Measurements from ENCODE around the gene CLSTN2. TPM values are rescaled to one million over a fixed set of nuclear protein-coding genes. Genes with fewer than 3 reads are reported as not detected.
A peak's percentile ranks its signal among the peaks of the same experiment; 100 is the strongest.

Gene CLSTN2
- total RNA-seq, 1 donor from 2014 or later = 0.74 TPM

DNA sequence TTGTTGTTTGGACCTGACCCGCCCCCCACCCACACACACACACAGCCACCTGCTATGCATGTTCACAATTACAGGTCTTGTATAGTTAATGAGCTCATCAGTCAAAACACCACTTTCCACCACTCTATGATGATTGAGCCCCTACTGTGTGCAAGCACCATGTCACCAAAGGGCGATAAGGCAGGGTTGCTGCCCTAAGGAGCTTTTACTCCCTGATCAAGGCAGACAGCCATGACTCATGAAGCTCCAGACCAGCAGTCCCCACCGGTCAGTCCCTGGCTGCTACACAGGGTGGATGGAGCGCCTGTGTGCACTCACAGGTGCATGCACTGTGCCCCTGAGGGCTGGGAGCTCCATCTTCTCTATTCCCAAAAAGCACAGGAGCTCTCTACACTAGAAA lies 270.6 kb downstream of the CLSTN2 start:
- no peak for DNase-seq (ENCODE audit: low spot score)
- Mint-ChIP-seq H3K36me3 (ENCODE audit: low read depth, unreplicated experiment) (no peaks in the 10 kb centered on the region), H3K4me3 (ENCODE audit: unreplicated experiment) (no peak overlapping the region), H3K27ac (ENCODE audit: unreplicated experiment) (no peak overlapping the region), H3K9me3 (ENCODE audit: unreplicated experiment) (no peaks in the 10 kb centered on the region), H3K4me1 (ENCODE audit: unreplicated experiment) (no peaks in the 10 kb centered on the region), H3K27me3 (ENCODE audit: unreplicated experiment) (no peaks in the 10 kb centered on the region)
- TF ChIP-seq, protein P1, sequence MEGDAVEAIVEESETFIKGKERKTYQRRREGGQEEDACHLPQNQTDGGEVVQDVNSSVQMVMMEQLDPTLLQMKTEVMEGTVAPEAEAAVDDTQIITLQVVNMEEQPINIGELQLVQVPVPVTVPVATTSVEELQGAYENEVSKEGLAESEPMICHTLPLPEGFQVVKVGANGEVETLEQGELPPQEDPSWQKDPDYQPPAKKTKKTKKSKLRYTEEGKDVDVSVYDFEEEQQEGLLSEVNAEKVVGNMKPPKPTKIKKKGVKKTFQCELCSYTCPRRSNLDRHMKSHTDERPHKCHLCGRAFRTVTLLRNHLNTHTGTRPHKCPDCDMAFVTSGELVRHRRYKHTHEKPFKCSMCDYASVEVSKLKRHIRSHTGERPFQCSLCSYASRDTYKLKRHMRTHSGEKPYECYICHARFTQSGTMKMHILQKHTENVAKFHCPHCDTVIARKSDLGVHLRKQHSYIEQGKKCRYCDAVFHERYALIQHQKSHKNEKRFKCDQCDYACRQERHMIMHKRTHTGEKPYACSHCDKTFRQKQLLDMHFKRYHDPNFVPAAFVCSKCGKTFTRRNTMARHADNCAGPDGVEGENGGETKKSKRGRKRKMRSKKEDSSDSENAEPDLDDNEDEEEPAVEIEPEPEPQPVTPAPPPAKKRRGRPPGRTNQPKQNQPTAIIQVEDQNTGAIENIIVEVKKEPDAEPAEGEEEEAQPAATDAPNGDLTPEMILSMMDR (IDR thresholded peaks at IDR 0.05; ENCODE audit: unreplicated experiment) = no peak

DNA sequence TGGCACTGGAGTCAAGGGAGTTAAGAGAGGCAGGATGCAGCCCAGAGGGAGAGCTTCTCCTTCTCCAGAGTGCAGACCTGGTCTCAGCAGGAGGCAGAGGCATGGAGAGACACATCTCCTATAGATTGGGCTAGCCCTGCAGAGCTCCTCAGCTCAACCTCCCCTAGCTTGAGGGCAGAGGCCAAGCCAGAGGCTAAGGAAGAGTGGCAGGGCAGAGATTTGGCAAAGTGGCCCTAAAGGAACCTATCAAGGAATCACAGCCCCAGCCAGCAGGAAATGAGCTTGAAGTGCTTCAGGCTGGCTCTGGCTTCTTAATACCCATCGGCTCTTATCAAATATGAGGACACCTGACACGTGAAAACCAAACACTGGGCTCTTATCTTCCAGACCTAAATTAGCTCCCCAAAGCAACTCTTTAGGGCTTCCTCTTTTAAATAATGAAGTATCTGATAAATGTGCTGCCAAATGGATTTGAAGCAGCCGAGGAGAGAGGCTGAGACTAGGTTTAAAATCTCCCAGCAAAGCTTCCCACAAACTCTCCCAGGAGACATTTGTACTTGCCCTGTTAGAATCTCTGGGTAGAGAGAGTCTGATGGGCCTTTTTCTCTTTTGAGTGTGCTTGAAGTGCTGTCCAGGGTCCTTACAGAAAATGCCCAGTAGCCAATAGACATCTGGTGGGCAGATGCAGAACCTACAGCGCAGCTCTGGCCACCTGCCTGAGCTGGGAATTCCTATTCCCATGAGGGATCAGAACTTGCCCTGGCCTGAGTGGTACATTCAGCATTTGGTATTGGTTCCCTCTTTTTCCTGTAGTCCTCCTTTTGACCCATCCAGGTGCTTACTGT lies 271.4 kb downstream of the CLSTN2 start:
- Mint-ChIP-seq H3K36me3 (ENCODE audit: low read depth, unreplicated experiment) (no peaks in the 10 kb centered on the region), H3K27me3 (ENCODE audit: unreplicated experiment) (no peaks in the 10 kb centered on the region), H3K27ac (ENCODE audit: unreplicated experiment) (no peak overlapping the region), H3K4me1 (ENCODE audit: unreplicated experiment) (no peaks in the 10 kb centered on the region), H3K9me3 (ENCODE audit: unreplicated experiment) (no peaks in the 10 kb centered on the region), H3K4me3 (ENCODE audit: unreplicated experiment) (no peak overlapping the region)
- peak; percentile 61 for DNase-seq (ENCODE audit: low spot score)
- TF ChIP-seq, protein P1 (IDR thresholded peaks at IDR 0.05; ENCODE audit: unreplicated experiment) = peak; percentile 20

DNA sequence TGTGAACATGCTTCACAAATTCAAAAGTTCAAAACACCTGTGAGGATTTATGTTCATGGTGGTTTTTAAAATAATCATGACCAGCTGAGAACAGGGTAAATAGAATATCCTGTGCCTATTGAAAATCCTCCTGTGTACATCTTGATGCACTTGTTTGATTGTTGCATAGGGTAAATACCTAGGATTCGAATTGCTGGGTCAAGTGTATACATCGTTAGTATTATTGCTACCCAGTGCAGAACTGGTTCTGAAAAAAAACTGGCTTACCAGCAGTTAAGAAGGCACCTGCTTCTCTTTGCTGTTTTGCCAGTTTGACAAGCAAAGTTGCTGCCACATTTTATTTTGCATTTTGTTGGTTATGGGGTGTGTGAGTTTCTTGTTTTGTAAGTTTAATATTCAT lies 272.6 kb downstream of the CLSTN2 start:
- no peaks in the 10 kb centered on the region for H3K36me3 Mint-ChIP-seq (ENCODE audit: low read depth, unreplicated experiment)
- no peak overlapping the region for H3K27ac Mint-ChIP-seq (ENCODE audit: unreplicated experiment)
- H3K9me3 Mint-ChIP-seq (ENCODE audit: unreplicated experiment) = no peaks in the 10 kb centered on the region
- no peaks in the 10 kb centered on the region for H3K4me1 Mint-ChIP-seq (ENCODE audit: unreplicated experiment)
- no peaks in the 10 kb centered on the region for H3K27me3 Mint-ChIP-seq (ENCODE audit: unreplicated experiment)
- no peak overlapping the region for H3K4me3 Mint-ChIP-seq (ENCODE audit: unreplicated experiment)
- no peak for DNase-seq (ENCODE audit: low spot score)
- TF ChIP-seq, protein P1 (IDR thresholded peaks at IDR 0.05; ENCODE audit: unreplicated experiment) = no peak

DNA sequence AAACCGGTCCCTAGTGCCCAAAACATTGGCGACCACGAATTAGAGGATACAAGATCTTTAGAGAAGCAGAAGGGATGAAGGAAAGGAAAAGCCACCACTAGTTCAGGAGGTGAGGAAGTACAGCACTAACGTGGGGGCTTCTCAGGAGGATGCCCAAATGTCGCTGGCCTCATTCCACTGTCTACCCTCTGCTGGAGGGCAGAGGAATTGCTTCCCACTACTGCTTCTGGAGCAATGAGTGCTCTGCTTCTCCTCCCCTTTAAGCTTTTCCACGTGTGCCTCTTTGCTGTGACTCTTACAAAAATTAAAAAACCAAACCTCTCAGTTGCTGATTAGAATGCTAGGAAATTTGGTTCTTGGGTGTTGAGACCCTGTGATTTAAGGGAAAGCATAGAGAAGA lies 281.3 kb downstream of the CLSTN2 start:
- no peaks in the 10 kb centered on the region for H3K9me3 Mint-ChIP-seq (ENCODE audit: unreplicated experiment)
- no peak overlapping the region for H3K27ac Mint-ChIP-seq (ENCODE audit: unreplicated experiment)
- no peaks in the 10 kb centered on the region for H3K4me1 Mint-ChIP-seq (ENCODE audit: unreplicated experiment)
- DNase-seq (ENCODE audit: low spot score) = no peak
- TF ChIP-seq, protein P1 (IDR thresholded peaks at IDR 0.05; ENCODE audit: unreplicated experiment) = peak; percentile 20
- no peak overlapping the region for H3K4me3 Mint-ChIP-seq (ENCODE audit: unreplicated experiment)
- H3K36me3 Mint-ChIP-seq (ENCODE audit: low read depth, unreplicated experiment) = no peaks in the 10 kb centered on the region
- peaks cover 4% of the 10 kb centered on the region for H3K27me3 Mint-ChIP-seq (ENCODE audit: unreplicated experiment)

DNA sequence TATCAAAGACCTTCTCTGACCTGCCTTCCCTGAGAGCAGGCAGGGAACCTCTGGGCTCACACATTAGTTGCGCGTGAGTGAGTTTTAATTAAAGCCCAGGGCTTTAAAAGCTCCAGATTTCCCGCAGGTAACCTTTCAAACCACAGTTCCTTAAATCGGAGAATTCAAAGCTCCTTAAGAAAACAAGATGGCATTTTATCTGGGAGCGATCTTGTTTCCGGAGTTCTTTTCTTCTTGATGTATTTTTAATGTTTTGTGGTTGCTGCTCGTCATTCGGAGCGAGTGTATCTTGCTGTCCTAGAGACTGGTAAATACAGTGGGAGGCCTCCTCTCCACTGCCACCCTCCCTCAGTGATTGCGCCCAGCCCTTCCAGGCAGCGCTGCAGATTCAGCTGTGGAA lies 284.3 kb downstream of the CLSTN2 start:
- no peak for DNase-seq (ENCODE audit: low spot score)
- Mint-ChIP-seq H3K4me3 (ENCODE audit: unreplicated experiment) (no peak overlapping the region), H3K4me1 (ENCODE audit: unreplicated experiment) (peaks cover 4% of the 10 kb centered on the region), H3K9me3 (ENCODE audit: unreplicated experiment) (no peaks in the 10 kb centered on the region), H3K27me3 (ENCODE audit: unreplicated experiment) (peaks cover 2% of the 10 kb centered on the region), H3K36me3 (ENCODE audit: low read depth, unreplicated experiment) (no peaks in the 10 kb centered on the region), H3K27ac (ENCODE audit: unreplicated experiment) (no peak overlapping the region)
- TF ChIP-seq, protein P1 (IDR thresholded peaks at IDR 0.05; ENCODE audit: unreplicated experiment) = no peak
